A549 (cell line): ENCODE data around the gene MARCHF9. TPM values are rescaled to one million over a fixed set of nuclear protein-coding genes. Genes with fewer than 3 reads are reported as not detected.

ENCODE experiments used
- ATAC-seq, 2 experiments: fragments of 200-7000 bp in 1 of 2; fragments of >200 bp in 1 of 2; cut with Nextera tagmentation in 1 of 2; cut with Tn5 transposase in 1 of 2; 3 replicates each; pipeline versions ENCODE4 v1.8.0 to v1.9.1; 2018 to 2020; ENCODE audit warnings: mild to moderate bottlenecking in 1 of 2, moderate library complexity in 1 of 2
- CTCF ChIA-PET: fragments of 300-600 bp; sonication (Branson Sonifier 250); formaldehyde crosslinking; extraction: SDS; loops from one replicate; lab custom pipeline; 2021; ENCODE audit warnings: antibody characterized with exemption, inconsistent platforms; lab: Yijun Ruan, JAX
- POLR2A ChIA-PET: fragments of 350-600 bp; formaldehyde crosslinking; extraction: SDS; loops from one replicate; lab custom pipeline; 2021; ENCODE audit warnings: antibody characterized with exemption, inconsistent platforms; lab: Yijun Ruan, JAX
- DNase-seq, 2 experiments: peaks; one replicate each; pipeline versions ENCODE4 v3.0.0 to v3.0.0-alpha.2; 2011 to 2016; ENCODE audit warnings: low read depth in 1 of 2, low spot score in 1 of 2
- FAIRE-seq: peaks from 2 replicates; lab custom pipeline; 2011; peaks lifted over from hg19 to GRCh38; lab: Jason Lieb, UNC
- H3K27ac ChIP-seq, 2 experiments: fragments of >200 bp; sonication (Bioruptor Twin); formaldehyde crosslinking; 3 replicates each; pipeline ENCODE4 v1.5.1; 2016 to 2017
- H3K4me1 ChIP-seq: fragments of >200 bp; sonication (Bioruptor Twin); formaldehyde crosslinking; 3 replicates; pipeline ENCODE4 v1.6.1; 2016
- H3K4me2 ChIP-seq: fragments of >200 bp; sonication (Bioruptor Twin); formaldehyde crosslinking; 3 replicates; pipeline ENCODE4 v1.6.1; 2016
- H3K4me3 ChIP-seq: fragments of >200 bp; sonication (Bioruptor Twin); formaldehyde crosslinking; 3 replicates; pipeline ENCODE4 v1.5.1; 2016
- H3K9me3 ChIP-seq: fragments of >200 bp; sonication (Bioruptor Twin); formaldehyde crosslinking; 3 replicates; pipeline ENCODE4 v1.6.1; 2016
- BCL3 ChIP-seq: fragments of >200 bp; sonication (Bioruptor Twin); formaldehyde crosslinking; IDR thresholded peaks from 3 replicates; pipeline ENCODE4 v1.6.1; 2016
- CBX8 ChIP-seq: fragments of 200-600 bp; sonication (generic); IDR thresholded peaks from 2 replicates; pipeline ENCODE4 v1.6.1; 2016
- CEBPB ChIP-seq, 2 experiments: fragments of >200 bp in 1 of 2; sonication (Bioruptor Twin) in 1 of 2; formaldehyde crosslinking in 1 of 2; IDR thresholded peaks; 2 replicates each; pipeline ENCODE4 v1.6.1; 2012 to 2016
- CHD2 ChIP-seq: fragments of 150-350 bp; IDR thresholded peaks from 2 replicates; pipeline ENCODE4 v1.6.1; 2014; ENCODE audit warnings: low read length; ENCODE audit not compliant: partially characterized antibody
- CHD4 ChIP-seq: fragments of 200-600 bp; sonication (generic); IDR thresholded peaks from 2 replicates; pipeline ENCODE4 v1.6.1; 2016; ENCODE audit warnings: antibody characterized with exemption, mild to moderate bottlenecking, borderline replicate concordance
- CTCF ChIP-seq: fragments of >200 bp; sonication (Bioruptor Twin); formaldehyde crosslinking; IDR thresholded peaks from 3 replicates; pipeline ENCODE4 v1.5.1; 2016
- ESRRA ChIP-seq: fragments of 150-350 bp; IDR thresholded peaks from 2 replicates; pipeline ENCODE4 v1.6.1; 2014; ENCODE audit warnings: mild to moderate bottlenecking, low read length, borderline replicate concordance
- FOSB ChIP-seq: fragments of 250-450 bp; sonication (Bioruptor Pico); IDR thresholded peaks from 2 replicates; pipeline ENCODE4 v1.5.0; 2020; ENCODE audit warnings: mild to moderate bottlenecking, moderate library complexity
- FOSL2 ChIP-seq, 2 experiments: fragments of 450-650 bp in 1 of 2; fragments of >200 bp in 1 of 2; sonication (Bioruptor Twin) in 1 of 2; formaldehyde crosslinking; IDR thresholded peaks; 2 replicates each; pipeline versions ENCODE4 v1.5.0 to v1.6.1; 2016 to 2020; ENCODE audit warnings: mild to moderate bottlenecking in 1 of 2, moderate library complexity in 1 of 2
- GATA3 ChIP-seq: IDR thresholded peaks from 2 replicates; pipeline ENCODE4 v1.6.1; 2012; ENCODE audit warnings: borderline replicate concordance
- HEYL ChIP-seq: fragments of 250-450 bp; sonication (Bioruptor Pico); IDR thresholded peaks from 2 replicates; pipeline ENCODE4 v1.8.0; 2021; ENCODE audit warnings: mild to moderate bottlenecking, moderate library complexity
- HMGXB4 ChIP-seq: fragments of 250-450 bp; sonication (Bioruptor Pico); IDR thresholded peaks from 2 replicates; pipeline ENCODE4 v1.5.0; 2021; ENCODE audit warnings: mild to moderate bottlenecking, moderate library complexity, borderline replicate concordance
- HOXB5 ChIP-seq: fragments of 250-450 bp; sonication (Bioruptor Pico); IDR thresholded peaks from 2 replicates; pipeline ENCODE4 v1.5.0; 2020; ENCODE audit warnings: mild to moderate bottlenecking, moderate library complexity
- JUNB ChIP-seq: fragments of >200 bp; sonication (Bioruptor Twin); formaldehyde crosslinking; IDR thresholded peaks from 2 replicates; pipeline ENCODE4 v1.6.1; 2016
- KDM1A ChIP-seq: fragments of 200-600 bp; sonication (generic); IDR thresholded peaks from 2 replicates; pipeline ENCODE4 v1.6.1; 2016; ENCODE audit warnings: low read depth, mild to moderate bottlenecking
- MAFK ChIP-seq: fragments of 450-650 bp; IDR thresholded peaks from 2 replicates; pipeline ENCODE4 v1.6.1; 2014; ENCODE audit not compliant: partially characterized antibody
- MAX ChIP-seq: IDR thresholded peaks from 2 replicates; pipeline ENCODE4 v1.6.1; 2012
- NPAS2 ChIP-seq: fragments of 250-450 bp; sonication (Bioruptor Pico); IDR thresholded peaks from 2 replicates; pipeline ENCODE4 v1.8.0; 2022; ENCODE audit warnings: mild to moderate bottlenecking, moderate library complexity, borderline replicate concordance
- NR3C1 ChIP-seq: fragments of >200 bp; sonication (Bioruptor Twin); formaldehyde crosslinking; IDR thresholded peaks from 3 replicates; pipeline ENCODE4 v1.6.1; 2017
- PHF8 ChIP-seq: fragments of 200-600 bp; sonication (generic); IDR thresholded peaks from 2 replicates; pipeline ENCODE4 v1.6.1; 2016; ENCODE audit warnings: low read depth, mild to moderate bottlenecking, antibody characterized with exemption, moderate library complexity, borderline replicate concordance
- RAD21 ChIP-seq, 2 experiments: fragments of >200 bp in 1 of 2; sonication (Bioruptor Twin) in 1 of 2; formaldehyde crosslinking in 1 of 2; IDR thresholded peaks in 1 of 2; conservative IDR thresholded peaks in 1 of 2; 2 replicates in 1 of 2; 3 replicates in 1 of 2; pipeline ENCODE4 v1.6.1; 2012 to 2018; ENCODE audit warnings: inconsistent platforms in 1 of 2
- RCOR1 ChIP-seq: fragments of 150-350 bp; IDR thresholded peaks from 2 replicates; pipeline ENCODE4 v1.6.1; 2014; ENCODE audit warnings: antibody characterized with exemption, low read length, low read depth
- SMC3 ChIP-seq: fragments of >200 bp; sonication (Bioruptor Twin); formaldehyde crosslinking; IDR thresholded peaks from 3 replicates; pipeline ENCODE4 v1.6.1; 2018; ENCODE audit warnings: inconsistent platforms
- ZSCAN20 ChIP-seq: fragments of 250-450 bp; sonication (Bioruptor Pico); IDR thresholded peaks from 2 replicates; pipeline ENCODE4 v1.8.0; 2022; ENCODE audit warnings: mild to moderate bottlenecking, moderate library complexity
- WGBS: methylation state at CpG from one replicate; pipeline ENCODE4 v1.1.6; 2017; ENCODE audit errors: missing lambda C conversion rate; 5-methylcytosine and 5-hydroxymethylcytosine counted together
- polyA plus RNA-seq, 4 experiments: library from polyadenylated mRNA; depleted of rRNA in 3 of 4; stranded (reverse); fragments of >200 nt; fragmentation: RNase III in 1 of 4; extraction: RNeasy Plus Mini Kit Qiagen cat#74134 plus additional on column Dnase treatment in 1 of 4; gene quantifications; 2 replicates in 3 of 4; 3 replicates in 1 of 4; pipeline ENCODE4 v1.2.3, GENCODE V29; 2011 to 2017

MARCHF9 gene
- polyA plus RNA-seq, 2 of the 4 experiments (the other 2 are of a cell fraction): 6.8 to 7.2 TPM

- DNase-seq: no peak
- Histone ChIP-seq H3K27ac (no peak overlapping the region), H3K4me1 (peaks cover 27% of the 10 kb centered on the region), H3K9me3 (no peaks in the 10 kb centered on the region), H3K4me2 (peak overlapping the region; percentile 100), H3K4me3 (peak overlapping the region; percentile 60; the same call in 2 of the 3 replicates)
- ChIA-PET POLR2A (interaction anchor here (0.6 to 1.9 kb wide), 4 partner anchors 9 to 129 kb away, joined by 3 to 14 read pairs (median 3); no protein-coding TSS in a partner anchor), CTCF (interaction anchor here (0.6 to 10.7 kb wide), 21 partner anchors 9 to 275 kb away, joined by 3 to 242 read pairs (median 4); partner anchors contain the start of genes B4GALNT1, OS9, PIP4K2C and TSPAN31)
- TF ChIP-seq SMC3: no peak
- TF ChIP-seq JUNB: no peak
- no peak for TF ChIP-seq FOSL2 (IDR thresholded peaks at IDR 0.05)
- TF ChIP-seq FOSL2 (CRISPR knock-in tag; IDR thresholded peaks at IDR 0.05): no peak
- no peak for TF ChIP-seq ESRRA
- TF ChIP-seq CHD2: no peak
- no peak for TF ChIP-seq CEBPB (IDR thresholded peaks at IDR 0.05)
- no peak for TF ChIP-seq BCL3
- ATAC-seq: peak; percentile 0 to 3; a peak in 3 of 6 replicates
- WGBS: 43% methylated on average over 8 of the region's 8 CpGs
- no peak for FAIRE-seq
Measured at GRCh38 chr12:57735198-57735855, 19.6 kb upstream of the MARCHF9 start.

GRCh38 chr12:57735952-57736740, 18.8 kb upstream of the MARCHF9 start:
- FAIRE-seq (no peak), ATAC-seq (peak; percentile 61 to 83), DNase-seq (peak in 1 of 2 experiments; percentile 67)
- H3K9me3 ChIP-seq: no peaks in the 10 kb centered on the region
- H3K4me1 ChIP-seq: peaks cover 27% of the 10 kb centered on the region
- peak overlapping the region; percentile 60 for H3K4me3 ChIP-seq
- peak overlapping the region; percentile 100 for H3K4me2 ChIP-seq
- WGBS: 2% methylated on average over 44 of the region's 49 CpGs
- TF ChIP-seq HMGXB4 (CRISPR knock-in tag): no peak
- TF ChIP-seq NPAS2 (CRISPR knock-in tag): no peak
- TF ChIP-seq CHD4: no peak
- TF ChIP-seq PHF8: no peak
- no peak for TF ChIP-seq RCOR1
- TF ChIP-seq CTCF: peak; percentile 46
- no peak for TF ChIP-seq KDM1A
- no peak for TF ChIP-seq FOSB
- no peak for TF ChIP-seq HOXB5 (CRISPR knock-in tag)
- no peak for TF ChIP-seq ZSCAN20 (CRISPR knock-in tag)
- TF ChIP-seq MAX: peak; percentile 49
- no peak for TF ChIP-seq GATA3
- peak; percentile 45 for TF ChIP-seq SMC3
- peak; percentile 54 to 60; a peak in 4 of 5 replicates for TF ChIP-seq RAD21 (conservative IDR thresholded peaks at IDR 0.05 in 1 of 2, IDR thresholded peaks at IDR 0.05 in 1 of 2)
- no peak for TF ChIP-seq NR3C1
- TF ChIP-seq MAFK: no peak
- no peak for TF ChIP-seq HEYL (CRISPR knock-in tag)
- no peak for TF ChIP-seq CBX8
- ChIA-PET CTCF (interaction anchor here (0.6 to 10.7 kb wide), 30 partner anchors 9 to 276 kb away, joined by 3 to 242 read pairs (median 4); partner anchors contain the start of genes B4GALNT1, CYP27B1, OS9 and PIP4K2C), POLR2A (interaction anchor here (0.6 to 1.9 kb wide), 4 partner anchors 8 to 610 kb away, joined by 3 to 14 read pairs (median 3); no protein-coding TSS in a partner anchor)
- peak overlapping the region; percentile 39 to 74; a peak in 5 of 6 replicates for H3K27ac ChIP-seq
